Liver (tissue), 9 donors: ENCODE data around the gene GRSF1. TPM values are rescaled to one million over a fixed set of nuclear protein-coding genes. Genes with fewer than 3 reads are reported as not detected.

Experiments
- DNase-seq: peaks from one replicate; pipeline ENCODE4 v3.0.0-alpha.2; 2017; ENCODE audit warnings: low spot score
- H3K27ac ChIP-seq, 2 donors: one replicate each; pipeline ENCODE4 v1.7.0; 2013; ENCODE audit warnings: inconsistent platforms in 2 of 2, low read length in 2 of 2, control low read depth in 1 of 2, low read depth in 1 of 2, mild to moderate bottlenecking in 1 of 2
- H3K27me3 ChIP-seq, 4 donors: one replicate each; pipeline versions ENCODE4 v1.6.1 to v1.7.0; 2013; ENCODE audit warnings: low read length in 3 of 4, inconsistent platforms in 1 of 4, mild to moderate bottlenecking in 1 of 4, moderate library complexity in 1 of 4; ENCODE audit not compliant: control insufficient read depth in 4 of 4, insufficient read depth in 4 of 4
- H3K36me3 ChIP-seq, 4 donors: one replicate each; pipeline versions ENCODE4 v1.6.1 to v1.7.0; 2013; ENCODE audit warnings: low read length in 3 of 4, mild to moderate bottlenecking in 3 of 4, low read depth in 1 of 4, moderate library complexity in 1 of 4; ENCODE audit not compliant: control insufficient read depth in 4 of 4, insufficient read depth in 3 of 4
- H3K4me1 ChIP-seq, 4 donors: one replicate each; pipeline versions ENCODE4 v1.6.1 to v1.7.0; 2013; ENCODE audit warnings: low read length in 3 of 4, mild to moderate bottlenecking in 3 of 4, moderate library complexity in 1 of 4; ENCODE audit not compliant: control insufficient read depth in 4 of 4, insufficient read depth in 4 of 4
- H3K4me3 ChIP-seq, 3 donors: one replicate each; pipeline versions ENCODE4 v1.6.1 to v1.7.0; 2013; ENCODE audit warnings: low read length in 3 of 3, control low read depth in 1 of 3, low read depth in 1 of 3, mild to moderate bottlenecking in 1 of 3
- H3K9ac ChIP-seq, 2 donors: one replicate each; pipeline ENCODE4 v1.7.0; 2013; ENCODE audit warnings: low read length in 2 of 2, mild to moderate bottlenecking in 2 of 2, moderate library complexity in 2 of 2, control low read depth in 1 of 2, low read depth in 1 of 2
- H3K9me3 ChIP-seq, 4 donors: one replicate each; pipeline versions ENCODE4 v1.6.1 to v1.7.0; 2013; ENCODE audit warnings: low read length in 3 of 4; ENCODE audit not compliant: control insufficient read depth in 4 of 4
- EGR1 ChIP-seq, 2 donors: IDR thresholded peaks; 2 replicates each; pipeline ENCODE4 v1.6.1; 2016 to 2018; ENCODE audit warnings: antibody characterized with exemption in 2 of 2, low read depth in 2 of 2
- FOXA1 ChIP-seq: IDR thresholded peaks from 2 replicates; pipeline ENCODE4 v1.6.1; 2016; ENCODE audit warnings: antibody characterized with exemption
- FOXA2 ChIP-seq: IDR thresholded peaks from 2 replicates; pipeline ENCODE4 v1.6.1; 2016; ENCODE audit warnings: antibody characterized with exemption
- GABPA ChIP-seq, 2 donors: IDR thresholded peaks in 1 of 2; conservative IDR thresholded peaks in 1 of 2; 2 replicates each; pipeline ENCODE4 v1.6.1; 2016; ENCODE audit warnings: antibody characterized with exemption in 2 of 2, mild to moderate bottlenecking in 1 of 2, moderate library complexity in 1 of 2
- HNF4G ChIP-seq: IDR thresholded peaks from 2 replicates; pipeline ENCODE4 v1.6.1; 2016; ENCODE audit warnings: antibody characterized with exemption
- JUND ChIP-seq, 2 donors: IDR thresholded peaks; 2 replicates each; pipeline ENCODE4 v1.6.1; 2016; ENCODE audit warnings: antibody characterized with exemption in 2 of 2
- NR2F2 ChIP-seq: IDR thresholded peaks from 2 replicates; pipeline ENCODE4 v1.6.1; 2016; ENCODE audit warnings: antibody characterized with exemption
- RAD21 ChIP-seq, 2 donors: IDR thresholded peaks; 2 replicates each; pipeline ENCODE4 v1.6.1; 2016; ENCODE audit warnings: antibody characterized with exemption in 2 of 2, mild to moderate bottlenecking in 2 of 2
- RXRA ChIP-seq, 2 donors: IDR thresholded peaks; 2 replicates each; pipeline ENCODE4 v1.6.1; 2017 to 2018; ENCODE audit warnings: antibody characterized with exemption in 2 of 2, mild to moderate bottlenecking in 1 of 2
- SP1 ChIP-seq: IDR thresholded peaks from 2 replicates; pipeline ENCODE4 v1.6.1; 2018; ENCODE audit warnings: antibody characterized with exemption, mild to moderate bottlenecking
- TAF1 ChIP-seq: conservative IDR thresholded peaks from 2 replicates; pipeline ENCODE4 v1.6.1; 2016; ENCODE audit warnings: antibody characterized with exemption, mild to moderate bottlenecking
- YY1 ChIP-seq: IDR thresholded peaks from 2 replicates; pipeline ENCODE4 v1.6.1; 2016; ENCODE audit warnings: antibody characterized with exemption, mild to moderate bottlenecking
- WGBS: extraction: QIAGEN DNeasy Blood & Tissue Kit; methylation state at CpG from one replicate; pipeline ENCODE4 v1.1.7; 2013; 5-methylcytosine and 5-hydroxymethylcytosine counted together
- polyA plus RNA-seq, 2 donors: library from polyadenylated mRNA; stranded (reverse) in 1 of 2; unstranded in 1 of 2; fragments of 200-250 nt in 1 of 2; fragments of >200 nt in 1 of 2; fragmentation: Nextera tagmentation in 1 of 2; extraction: Ambion mirVana in 1 of 2; gene quantifications; one replicate each; pipeline versions ENCODE4 v1.2.1 to v1.2.3, GENCODE V29; 2013 to 2015
- total RNA-seq, 2 donors: library from RNA; depleted of rRNA; stranded (reverse); fragments of >200 nt; gene quantifications; one replicate each; pipeline ENCODE4 v1.2.3, GENCODE V29; 2014
- TF ChIP-seq, protein P1 (sequence below): IDR thresholded peaks from 2 replicates; pipeline ENCODE4 v1.6.1; 2016; ENCODE audit warnings: antibody characterized with exemption, mild to moderate bottlenecking
- TF ChIP-seq, protein P2 (sequence below): IDR thresholded peaks from 2 replicates; pipeline ENCODE4 v1.6.1; 2016; ENCODE audit warnings: antibody characterized with exemption
- TF ChIP-seq, protein P3 (sequence below): IDR thresholded peaks from 2 replicates; pipeline ENCODE4 v1.6.1; 2016; ENCODE audit warnings: antibody characterized with exemption
- TF ChIP-seq, protein P4 (sequence below): fragments of 150-350 bp; IDR thresholded peaks from 2 replicates; pipeline ENCODE4 v1.5.1; 2017; ENCODE audit warnings: improper control_type of control experiment, low read depth, low read length; ENCODE audit not compliant: missing input control
- TF ChIP-seq, protein P5 (sequence below): IDR thresholded peaks from 2 replicates; pipeline ENCODE4 v1.6.1; 2016; ENCODE audit warnings: antibody characterized with exemption
- donor health status: healthy.
- donor health status: healthy.
- donor health status: healthy.
- donor health status: healthy.
- donor health status: healthy.

Gene GRSF1
- total and polyA plus RNA-seq, 4 donors = 22.5 to 30.4 (median 28.0) TPM

DNA sequence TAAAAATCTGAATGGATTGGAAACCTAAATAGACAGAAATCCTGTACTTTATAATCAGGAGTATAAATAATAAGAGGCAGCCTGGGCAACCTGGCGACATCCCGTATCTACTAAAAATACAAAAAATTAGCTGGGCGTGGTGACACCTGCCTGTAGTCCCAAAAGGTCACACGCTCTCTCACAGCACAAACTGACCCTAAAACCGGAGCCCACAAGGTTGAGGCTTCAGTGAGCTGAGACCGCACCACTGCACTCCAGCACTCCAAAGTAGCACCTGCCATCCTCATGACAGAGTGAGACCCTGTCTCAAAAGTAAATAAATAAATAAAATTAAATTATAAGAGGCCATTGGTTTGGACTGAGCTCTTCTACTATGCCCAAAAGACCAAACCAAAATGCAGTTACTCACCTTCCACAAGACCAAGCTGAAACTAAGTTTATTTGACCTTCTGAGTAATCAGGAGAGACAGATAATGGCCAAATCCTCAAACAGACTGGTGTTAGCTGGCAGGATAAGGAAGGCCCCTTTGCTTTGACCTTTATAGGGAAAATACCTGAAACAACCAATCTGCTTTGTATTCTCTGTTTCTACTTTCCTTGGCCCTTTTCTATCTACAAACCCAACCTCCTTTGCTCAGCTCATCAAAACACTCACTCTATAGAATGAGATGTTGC, 3.2 kb upstream of the GRSF1 start:
- no peak overlapping the region for H3K27ac ChIP-seq
- WGBS = 88% methylated on average over 6 of the region's 6 CpGs

More for the DNA sequence above, 3.2 kb upstream of the GRSF1 start:
- Histone ChIP-seq H3K36me3 (no peaks in the 10 kb centered on the region), H3K4me3 (no peak overlapping the region), H3K9me3 (no peaks in the 10 kb centered on the region), H3K27me3 (no peaks in the 10 kb centered on the region), H3K9ac (no peak overlapping the region), H3K4me1 (peaks cover 0 to 8% (median 1%) of the 10 kb centered on the region in 4 donors)
- TF ChIP-seq GABPA (IDR thresholded peaks at IDR 0.05 in 1 of 2, conservative IDR thresholded peaks at IDR 0.05 in 1 of 2) (no peak), FOXA2 (no peak), TAF1 (no peak), EGR1 (IDR thresholded peaks at IDR 0.05; ENCODE audit: low read depth in 2 of 2) (no peak), JUND (IDR thresholded peaks at IDR 0.05) (no peak), HNF4G (no peak), RAD21 (IDR thresholded peaks at IDR 0.05) (no peak), SP1 (no peak), RXRA (IDR thresholded peaks at IDR 0.05) (no peak), YY1 (no peak), NR2F2 (no peak), FOXA1 (no peak)
- TF ChIP-seq, protein P1, sequence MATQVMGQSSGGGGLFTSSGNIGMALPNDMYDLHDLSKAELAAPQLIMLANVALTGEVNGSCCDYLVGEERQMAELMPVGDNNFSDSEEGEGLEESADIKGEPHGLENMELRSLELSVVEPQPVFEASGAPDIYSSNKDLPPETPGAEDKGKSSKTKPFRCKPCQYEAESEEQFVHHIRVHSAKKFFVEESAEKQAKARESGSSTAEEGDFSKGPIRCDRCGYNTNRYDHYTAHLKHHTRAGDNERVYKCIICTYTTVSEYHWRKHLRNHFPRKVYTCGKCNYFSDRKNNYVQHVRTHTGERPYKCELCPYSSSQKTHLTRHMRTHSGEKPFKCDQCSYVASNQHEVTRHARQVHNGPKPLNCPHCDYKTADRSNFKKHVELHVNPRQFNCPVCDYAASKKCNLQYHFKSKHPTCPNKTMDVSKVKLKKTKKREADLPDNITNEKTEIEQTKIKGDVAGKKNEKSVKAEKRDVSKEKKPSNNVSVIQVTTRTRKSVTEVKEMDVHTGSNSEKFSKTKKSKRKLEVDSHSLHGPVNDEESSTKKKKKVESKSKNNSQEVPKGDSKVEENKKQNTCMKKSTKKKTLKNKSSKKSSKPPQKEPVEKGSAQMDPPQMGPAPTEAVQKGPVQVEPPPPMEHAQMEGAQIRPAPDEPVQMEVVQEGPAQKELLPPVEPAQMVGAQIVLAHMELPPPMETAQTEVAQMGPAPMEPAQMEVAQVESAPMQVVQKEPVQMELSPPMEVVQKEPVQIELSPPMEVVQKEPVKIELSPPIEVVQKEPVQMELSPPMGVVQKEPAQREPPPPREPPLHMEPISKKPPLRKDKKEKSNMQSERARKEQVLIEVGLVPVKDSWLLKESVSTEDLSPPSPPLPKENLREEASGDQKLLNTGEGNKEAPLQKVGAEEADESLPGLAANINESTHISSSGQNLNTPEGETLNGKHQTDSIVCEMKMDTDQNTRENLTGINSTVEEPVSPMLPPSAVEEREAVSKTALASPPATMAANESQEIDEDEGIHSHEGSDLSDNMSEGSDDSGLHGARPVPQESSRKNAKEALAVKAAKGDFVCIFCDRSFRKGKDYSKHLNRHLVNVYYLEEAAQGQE = no peak
- TF ChIP-seq, protein P2, sequence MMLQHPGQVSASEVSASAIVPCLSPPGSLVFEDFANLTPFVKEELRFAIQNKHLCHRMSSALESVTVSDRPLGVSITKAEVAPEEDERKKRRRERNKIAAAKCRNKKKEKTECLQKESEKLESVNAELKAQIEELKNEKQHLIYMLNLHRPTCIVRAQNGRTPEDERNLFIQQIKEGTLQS = no peak
- TF ChIP-seq, protein P3, sequence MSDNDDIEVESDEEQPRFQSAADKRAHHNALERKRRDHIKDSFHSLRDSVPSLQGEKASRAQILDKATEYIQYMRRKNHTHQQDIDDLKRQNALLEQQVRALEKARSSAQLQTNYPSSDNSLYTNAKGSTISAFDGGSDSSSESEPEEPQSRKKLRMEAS = no peak
- TF ChIP-seq, protein P4, sequence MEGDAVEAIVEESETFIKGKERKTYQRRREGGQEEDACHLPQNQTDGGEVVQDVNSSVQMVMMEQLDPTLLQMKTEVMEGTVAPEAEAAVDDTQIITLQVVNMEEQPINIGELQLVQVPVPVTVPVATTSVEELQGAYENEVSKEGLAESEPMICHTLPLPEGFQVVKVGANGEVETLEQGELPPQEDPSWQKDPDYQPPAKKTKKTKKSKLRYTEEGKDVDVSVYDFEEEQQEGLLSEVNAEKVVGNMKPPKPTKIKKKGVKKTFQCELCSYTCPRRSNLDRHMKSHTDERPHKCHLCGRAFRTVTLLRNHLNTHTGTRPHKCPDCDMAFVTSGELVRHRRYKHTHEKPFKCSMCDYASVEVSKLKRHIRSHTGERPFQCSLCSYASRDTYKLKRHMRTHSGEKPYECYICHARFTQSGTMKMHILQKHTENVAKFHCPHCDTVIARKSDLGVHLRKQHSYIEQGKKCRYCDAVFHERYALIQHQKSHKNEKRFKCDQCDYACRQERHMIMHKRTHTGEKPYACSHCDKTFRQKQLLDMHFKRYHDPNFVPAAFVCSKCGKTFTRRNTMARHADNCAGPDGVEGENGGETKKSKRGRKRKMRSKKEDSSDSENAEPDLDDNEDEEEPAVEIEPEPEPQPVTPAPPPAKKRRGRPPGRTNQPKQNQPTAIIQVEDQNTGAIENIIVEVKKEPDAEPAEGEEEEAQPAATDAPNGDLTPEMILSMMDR = no peak
- TF ChIP-seq, protein P5, sequence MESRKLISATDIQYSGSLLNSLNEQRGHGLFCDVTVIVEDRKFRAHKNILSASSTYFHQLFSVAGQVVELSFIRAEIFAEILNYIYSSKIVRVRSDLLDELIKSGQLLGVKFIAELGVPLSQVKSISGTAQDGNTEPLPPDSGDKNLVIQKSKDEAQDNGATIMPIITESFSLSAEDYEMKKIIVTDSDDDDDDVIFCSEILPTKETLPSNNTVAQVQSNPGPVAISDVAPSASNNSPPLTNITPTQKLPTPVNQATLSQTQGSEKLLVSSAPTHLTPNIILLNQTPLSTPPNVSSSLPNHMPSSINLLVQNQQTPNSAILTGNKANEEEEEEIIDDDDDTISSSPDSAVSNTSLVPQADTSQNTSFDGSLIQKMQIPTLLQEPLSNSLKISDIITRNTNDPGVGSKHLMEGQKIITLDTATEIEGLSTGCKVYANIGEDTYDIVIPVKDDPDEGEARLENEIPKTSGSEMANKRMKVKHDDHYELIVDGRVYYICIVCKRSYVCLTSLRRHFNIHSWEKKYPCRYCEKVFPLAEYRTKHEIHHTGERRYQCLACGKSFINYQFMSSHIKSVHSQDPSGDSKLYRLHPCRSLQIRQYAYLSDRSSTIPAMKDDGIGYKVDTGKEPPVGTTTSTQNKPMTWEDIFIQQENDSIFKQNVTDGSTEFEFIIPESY = no peak
- no peak for DNase-seq
